Glutamatergic neuron (in vitro differentiated cells): ENCODE data around the gene SEMA6A. TPM values are rescaled to one million over a fixed set of nuclear protein-coding genes. Genes with fewer than 3 reads are reported as not detected.

Source experiments
- DNase-seq: peaks from one replicate; pipeline ENCODE4 v3.0.0; 2022
- H3K27ac Mint-ChIP-seq: one replicate; pipeline ENCODE4 v1.8.0; 2020; ENCODE audit warnings: mild to moderate bottlenecking, mixed read lengths, inconsistent platforms; ENCODE audit not compliant: unreplicated experiment
- H3K27me3 Mint-ChIP-seq: one replicate; pipeline ENCODE4 v1.8.0; 2020; ENCODE audit warnings: mild to moderate bottlenecking, moderate library complexity, mixed read lengths, inconsistent platforms; ENCODE audit not compliant: unreplicated experiment
- H3K36me3 Mint-ChIP-seq: one replicate; pipeline ENCODE4 v1.8.0; 2020; ENCODE audit warnings: mild to moderate bottlenecking, mixed read lengths, inconsistent platforms; ENCODE audit not compliant: unreplicated experiment
- H3K4me1 Mint-ChIP-seq: one replicate; pipeline ENCODE4 v1.8.0; 2020; ENCODE audit warnings: mild to moderate bottlenecking, low read depth, mixed read lengths, inconsistent platforms; ENCODE audit not compliant: unreplicated experiment
- H3K4me3 Mint-ChIP-seq: one replicate; pipeline ENCODE4 v1.8.0; 2020; ENCODE audit warnings: mild to moderate bottlenecking, mixed read lengths, inconsistent platforms; ENCODE audit not compliant: unreplicated experiment
- H3K9me3 Mint-ChIP-seq: one replicate; pipeline ENCODE4 v1.8.0; 2020; ENCODE audit warnings: mild to moderate bottlenecking, moderate library complexity, mixed read lengths, inconsistent platforms; ENCODE audit not compliant: unreplicated experiment
- total RNA-seq: library from RNA; stranded (reverse); fragmentation: NEBNext Ultra II Directional; extraction: Animal tissue kit (Norgen Biotek cat#: 25700); gene quantifications from one replicate; pipeline ENCODE4 v1.2.1, GENCODE V29; 2021; ENCODE audit not compliant: unreplicated experiment
- TF ChIP-seq, protein P1 (sequence below): fragments of 200-600 bp; sonication (generic); IDR thresholded peaks from one replicate; pipeline ENCODE4 v1.5.0; 2021; ENCODE audit not compliant: partially characterized antibody, unreplicated experiment

The SEMA6A gene
- total RNA-seq, 1 donor from 2014 or later: 424 TPM

DNA sequence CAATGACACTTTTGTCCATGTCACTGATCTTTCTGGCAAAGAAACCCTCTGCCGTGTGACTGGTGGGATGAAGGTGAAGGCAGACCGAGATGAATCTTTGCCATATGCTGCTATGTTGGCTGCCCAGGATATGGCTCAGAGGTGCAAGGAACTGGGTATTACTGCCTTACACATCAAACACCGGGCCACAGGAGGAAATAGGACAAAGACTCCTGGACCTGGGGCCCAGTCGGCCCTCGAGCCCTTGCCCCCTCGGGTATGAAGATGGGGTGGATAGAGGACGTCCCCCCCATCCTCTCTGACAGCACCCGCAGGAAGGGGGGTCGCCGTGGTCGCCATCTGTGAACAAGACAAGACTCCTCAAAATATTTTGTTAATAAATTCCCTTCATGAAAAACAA lies 12.0 kb downstream of the SEMA6A start:
- no peaks in the 10 kb centered on the region for H3K36me3 Mint-ChIP-seq
- peak overlapping the region; percentile 40 for H3K4me3 Mint-ChIP-seq
- peak overlapping the region; percentile 57 for H3K27ac Mint-ChIP-seq
- no peaks in the 10 kb centered on the region for H3K27me3 Mint-ChIP-seq
- TF ChIP-seq, protein P1, sequence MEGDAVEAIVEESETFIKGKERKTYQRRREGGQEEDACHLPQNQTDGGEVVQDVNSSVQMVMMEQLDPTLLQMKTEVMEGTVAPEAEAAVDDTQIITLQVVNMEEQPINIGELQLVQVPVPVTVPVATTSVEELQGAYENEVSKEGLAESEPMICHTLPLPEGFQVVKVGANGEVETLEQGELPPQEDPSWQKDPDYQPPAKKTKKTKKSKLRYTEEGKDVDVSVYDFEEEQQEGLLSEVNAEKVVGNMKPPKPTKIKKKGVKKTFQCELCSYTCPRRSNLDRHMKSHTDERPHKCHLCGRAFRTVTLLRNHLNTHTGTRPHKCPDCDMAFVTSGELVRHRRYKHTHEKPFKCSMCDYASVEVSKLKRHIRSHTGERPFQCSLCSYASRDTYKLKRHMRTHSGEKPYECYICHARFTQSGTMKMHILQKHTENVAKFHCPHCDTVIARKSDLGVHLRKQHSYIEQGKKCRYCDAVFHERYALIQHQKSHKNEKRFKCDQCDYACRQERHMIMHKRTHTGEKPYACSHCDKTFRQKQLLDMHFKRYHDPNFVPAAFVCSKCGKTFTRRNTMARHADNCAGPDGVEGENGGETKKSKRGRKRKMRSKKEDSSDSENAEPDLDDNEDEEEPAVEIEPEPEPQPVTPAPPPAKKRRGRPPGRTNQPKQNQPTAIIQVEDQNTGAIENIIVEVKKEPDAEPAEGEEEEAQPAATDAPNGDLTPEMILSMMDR: no peak
- H3K9me3 Mint-ChIP-seq: peaks cover 5% of the 10 kb centered on the region
- DNase-seq: no peak
- peaks cover 74% of the 10 kb centered on the region for H3K4me1 Mint-ChIP-seq

DNA sequence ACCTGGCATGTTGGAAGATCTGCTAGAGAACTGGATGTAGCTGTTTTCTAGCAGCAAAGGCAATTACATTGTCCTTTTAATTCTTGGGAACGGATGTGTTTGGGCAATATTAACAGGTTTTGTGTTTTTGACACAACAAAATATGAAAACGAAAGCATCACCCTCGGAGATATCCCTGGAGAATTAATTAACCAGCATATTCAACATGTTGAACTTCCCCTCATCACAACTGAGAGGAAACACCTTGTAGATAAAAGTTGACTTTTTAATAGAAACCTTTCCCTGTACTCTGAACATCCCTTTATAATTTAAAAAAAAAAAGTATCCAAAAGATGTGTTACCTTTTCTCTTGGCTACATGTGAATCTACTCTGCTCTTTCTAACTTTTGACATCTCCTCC lies 13.0 kb downstream of the SEMA6A start:
- Mint-ChIP-seq H3K4me3 (peak overlapping the region; percentile 16), H3K27me3 (no peaks in the 10 kb centered on the region), H3K4me1 (peaks cover 72% of the 10 kb centered on the region), H3K36me3 (no peaks in the 10 kb centered on the region), H3K27ac (no peak overlapping the region), H3K9me3 (peaks cover 5% of the 10 kb centered on the region)
- no peak for DNase-seq
- TF ChIP-seq, protein P1: no peak

DNA sequence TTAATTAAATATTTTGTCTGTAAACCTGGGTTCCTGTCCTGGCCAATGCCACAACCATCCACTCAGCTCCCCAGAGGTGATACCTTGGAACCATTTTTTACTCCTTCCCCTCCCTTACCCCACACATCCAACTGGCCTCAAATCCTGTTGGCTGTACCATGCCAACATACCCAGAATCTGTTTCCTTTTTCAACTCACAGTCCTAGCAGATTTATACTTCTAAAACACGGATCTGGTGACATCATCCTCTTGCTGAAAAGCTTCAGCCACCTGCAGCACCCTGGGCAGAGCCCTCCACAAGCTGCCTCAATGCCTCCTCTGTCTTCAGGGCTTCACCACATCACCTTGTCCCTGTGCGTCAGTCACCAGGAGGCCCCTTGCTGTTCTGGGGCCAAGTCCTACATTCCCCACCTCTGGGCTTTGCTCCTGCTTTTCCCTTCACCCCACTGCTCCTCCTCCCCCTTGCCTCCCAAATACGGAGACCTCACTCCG lies 14.9 kb downstream of the SEMA6A start:
- peaks cover 73% of the 10 kb centered on the region for H3K4me1 Mint-ChIP-seq
- H3K27me3 Mint-ChIP-seq: peaks cover 2% of the 10 kb centered on the region
- H3K36me3 Mint-ChIP-seq: no peaks in the 10 kb centered on the region
- peak overlapping the region; percentile 57 for H3K4me3 Mint-ChIP-seq
- peaks cover 10% of the 10 kb centered on the region for H3K9me3 Mint-ChIP-seq
- H3K27ac Mint-ChIP-seq: peak overlapping the region; percentile 87
- TF ChIP-seq, protein P1: no peak
- DNase-seq: no peak

DNA sequence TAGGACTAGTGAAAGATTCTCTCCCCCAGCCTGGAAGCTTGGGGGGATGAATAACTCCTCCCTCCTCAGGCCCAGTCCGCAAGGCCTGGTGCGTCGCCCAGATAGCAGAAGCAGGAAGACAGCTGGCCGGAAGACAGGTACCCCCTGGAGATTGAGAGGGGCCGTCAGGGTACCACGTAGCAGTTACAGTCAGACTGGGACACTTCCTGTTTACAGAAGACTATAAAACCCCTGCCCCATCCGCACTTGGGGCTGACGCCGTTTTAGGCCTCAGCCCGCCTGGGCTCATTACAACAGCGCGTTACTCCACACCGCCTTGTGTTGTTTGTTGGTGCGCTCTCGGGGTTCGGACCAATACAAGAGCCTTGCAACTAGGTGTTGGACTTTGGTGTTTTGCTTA lies 15.4 kb downstream of the SEMA6A start:
- Mint-ChIP-seq H3K27ac (peak overlapping the region; percentile 87), H3K4me3 (peak overlapping the region; percentile 57), H3K27me3 (peaks cover 3% of the 10 kb centered on the region), H3K4me1 (peaks cover 72% of the 10 kb centered on the region), H3K36me3 (no peaks in the 10 kb centered on the region), H3K9me3 (peaks cover 11% of the 10 kb centered on the region)
- DNase-seq: peak; percentile 22
- TF ChIP-seq, protein P1: no peak

DNA sequence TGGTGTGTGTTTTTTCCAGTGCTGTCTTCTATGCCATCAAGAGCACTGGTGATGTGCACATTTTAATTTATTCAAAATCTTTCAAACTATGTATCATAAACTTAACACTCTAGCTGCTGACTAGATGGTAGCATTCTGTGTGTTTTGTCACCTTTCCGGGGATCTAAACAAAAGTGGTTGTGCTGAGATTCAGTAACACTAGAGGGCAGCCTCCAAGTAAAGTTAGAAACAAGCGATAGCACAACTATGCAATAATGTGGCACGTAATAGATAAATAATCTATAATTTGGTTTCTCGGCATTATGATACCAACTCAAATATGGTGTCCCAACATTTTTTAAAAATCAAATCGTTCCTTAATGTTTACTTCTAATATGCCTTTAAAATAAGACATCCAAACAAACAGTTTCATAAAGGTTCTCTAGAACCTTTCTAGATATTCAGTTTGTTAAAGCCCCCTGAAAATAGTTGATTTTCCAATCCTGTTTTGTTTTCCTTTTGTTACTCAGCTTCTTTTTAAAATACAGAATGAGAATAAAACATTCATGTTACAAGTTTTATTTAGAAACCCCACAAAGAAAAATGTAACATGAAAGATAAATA lies 16.9 kb downstream of the SEMA6A start:
- Mint-ChIP-seq H3K36me3 (no peaks in the 10 kb centered on the region), H3K9me3 (peaks cover 11% of the 10 kb centered on the region), H3K4me3 (no peak overlapping the region), H3K27me3 (peaks cover 3% of the 10 kb centered on the region), H3K4me1 (peaks cover 74% of the 10 kb centered on the region), H3K27ac (peak overlapping the region; percentile 21)
- no peak for DNase-seq
- TF ChIP-seq, protein P1: peak; percentile 44
